HG02759 (cell line): ENCODE results near the gene TTC4.
"Not testable (repeated sequence)": the region's sequence is repeated elsewhere in the genome, so short reads cannot be mapped to it uniquely, and the experiment has no call there.

ENCODE experiments used
- ATAC-seq: cut with Tn5 transposase; IDR thresholded peaks from one replicate; pipeline ENCODE4 v1.9.1; 2021; ENCODE audit warnings: mild to moderate bottlenecking, moderate library complexity; ENCODE audit not compliant: unreplicated experiment

Gene TTC4

DNA sequence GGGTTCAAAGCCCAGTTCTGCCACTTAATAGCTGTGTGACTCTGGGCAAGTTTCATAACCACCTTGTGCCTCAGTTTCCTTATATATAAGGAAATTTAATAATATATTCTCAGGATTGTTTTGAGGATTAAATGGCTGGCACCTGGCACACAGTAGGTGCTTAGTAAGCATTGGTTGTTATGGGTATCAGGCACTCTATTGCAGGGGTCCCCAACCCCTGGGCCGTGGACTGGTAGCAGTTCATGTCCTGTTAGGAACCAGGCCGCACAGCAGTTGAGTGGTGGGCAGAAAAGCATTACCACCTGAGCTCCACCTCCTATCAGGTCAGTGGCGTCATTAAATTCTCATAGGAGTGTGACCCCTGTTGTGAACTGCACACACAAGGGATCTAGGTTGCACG is 30.2 kb downstream of the TTC4 start:
- no peak for ATAC-seq

DNA sequence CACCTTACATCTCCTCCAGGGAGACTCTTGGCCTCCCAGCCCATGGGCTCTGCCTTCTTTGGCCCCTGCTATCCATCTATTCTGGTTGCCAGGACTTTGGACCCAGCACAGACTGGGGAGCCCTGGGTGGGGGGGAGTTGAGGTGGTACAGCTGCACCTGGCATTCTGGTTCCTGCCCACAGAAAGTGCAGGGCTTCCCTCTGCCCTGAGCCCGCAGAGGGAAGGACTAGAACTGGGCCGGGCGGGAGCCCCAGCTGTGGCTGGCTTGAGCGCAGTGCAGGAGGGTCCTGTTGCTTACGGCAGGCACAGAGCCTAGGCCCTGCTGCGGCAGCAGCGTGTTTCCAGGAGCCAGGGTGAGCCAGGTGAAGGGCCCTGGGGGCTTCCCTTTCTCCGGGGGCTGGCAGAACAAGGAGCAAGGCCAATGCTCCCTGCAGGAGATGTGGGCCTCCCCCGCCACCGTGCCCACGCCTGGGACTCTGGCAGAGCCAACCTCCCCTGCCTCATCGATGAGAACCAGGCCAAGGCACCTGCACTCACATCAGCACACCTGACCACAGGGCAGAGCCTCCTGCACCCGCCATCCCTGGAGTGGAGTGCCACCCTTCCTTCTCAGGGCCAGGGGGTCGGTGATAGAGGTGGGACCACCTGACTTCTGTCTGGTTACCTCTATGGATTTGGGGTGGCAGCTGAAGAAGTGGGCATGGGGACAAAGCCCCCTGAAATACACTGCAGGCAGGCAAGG is 32.6 kb downstream of the TTC4 start:
- no peak for ATAC-seq

DNA sequence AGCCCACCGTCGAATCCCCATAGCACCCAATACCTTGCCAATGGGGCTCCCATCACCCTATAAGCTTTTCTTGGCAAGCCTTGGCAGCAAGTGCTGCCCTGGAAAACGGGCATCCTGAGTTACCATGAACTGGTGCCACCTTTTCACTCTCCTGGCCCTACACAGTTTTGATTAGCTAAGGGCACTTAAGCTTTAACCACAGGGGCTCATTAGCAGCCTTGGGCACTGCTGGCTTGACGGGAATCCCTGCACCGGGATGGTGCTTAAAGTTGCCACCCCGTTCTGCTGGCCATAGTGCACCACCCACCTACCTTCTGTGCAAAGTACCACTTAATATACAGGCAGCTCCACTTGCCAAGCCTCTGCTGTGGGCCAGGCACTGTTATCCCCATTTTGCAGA is 34.9 kb downstream of the TTC4 start:
- ATAC-seq: no peak

DNA sequence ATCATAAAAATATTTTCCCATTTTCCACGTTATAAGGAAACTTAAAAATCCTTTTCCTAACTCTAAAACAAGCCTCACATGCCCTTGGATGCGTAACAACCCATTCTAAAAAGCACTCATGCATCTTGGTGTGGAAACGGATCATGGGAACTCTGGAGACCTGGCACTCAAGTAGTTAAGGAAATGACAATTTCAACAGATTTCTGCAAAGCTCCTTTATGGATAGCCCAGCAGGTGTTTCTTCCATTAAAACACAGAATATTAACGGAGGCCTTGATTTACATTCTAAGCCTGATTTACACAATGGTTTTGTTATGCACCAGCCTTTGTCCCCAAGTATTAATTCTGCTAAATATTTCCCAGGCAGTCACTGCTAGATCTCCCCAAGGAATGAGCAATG is 35.8 kb downstream of the TTC4 start:
- ATAC-seq: no peak

DNA sequence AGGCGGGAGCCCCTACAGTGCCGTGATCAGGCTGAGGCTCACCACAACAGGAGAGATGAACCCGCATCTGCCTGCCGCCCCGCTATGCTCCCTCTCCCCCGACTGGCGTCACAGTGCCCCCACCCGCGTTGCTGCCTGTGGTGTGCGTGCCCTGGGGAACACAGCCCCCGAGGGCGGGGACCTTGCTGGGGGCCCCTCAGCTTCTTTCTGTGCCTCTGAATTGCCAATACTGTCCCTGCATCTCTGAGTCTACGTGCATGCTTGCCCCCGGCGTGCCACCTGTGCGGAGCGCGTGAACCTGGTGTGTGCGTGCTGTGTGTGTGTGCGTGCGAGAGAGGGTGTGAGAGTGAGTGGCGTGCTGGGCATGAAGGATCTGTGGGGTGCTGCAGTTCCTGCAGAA is 38.4 kb downstream of the TTC4 start:
- no peak for ATAC-seq

DNA sequence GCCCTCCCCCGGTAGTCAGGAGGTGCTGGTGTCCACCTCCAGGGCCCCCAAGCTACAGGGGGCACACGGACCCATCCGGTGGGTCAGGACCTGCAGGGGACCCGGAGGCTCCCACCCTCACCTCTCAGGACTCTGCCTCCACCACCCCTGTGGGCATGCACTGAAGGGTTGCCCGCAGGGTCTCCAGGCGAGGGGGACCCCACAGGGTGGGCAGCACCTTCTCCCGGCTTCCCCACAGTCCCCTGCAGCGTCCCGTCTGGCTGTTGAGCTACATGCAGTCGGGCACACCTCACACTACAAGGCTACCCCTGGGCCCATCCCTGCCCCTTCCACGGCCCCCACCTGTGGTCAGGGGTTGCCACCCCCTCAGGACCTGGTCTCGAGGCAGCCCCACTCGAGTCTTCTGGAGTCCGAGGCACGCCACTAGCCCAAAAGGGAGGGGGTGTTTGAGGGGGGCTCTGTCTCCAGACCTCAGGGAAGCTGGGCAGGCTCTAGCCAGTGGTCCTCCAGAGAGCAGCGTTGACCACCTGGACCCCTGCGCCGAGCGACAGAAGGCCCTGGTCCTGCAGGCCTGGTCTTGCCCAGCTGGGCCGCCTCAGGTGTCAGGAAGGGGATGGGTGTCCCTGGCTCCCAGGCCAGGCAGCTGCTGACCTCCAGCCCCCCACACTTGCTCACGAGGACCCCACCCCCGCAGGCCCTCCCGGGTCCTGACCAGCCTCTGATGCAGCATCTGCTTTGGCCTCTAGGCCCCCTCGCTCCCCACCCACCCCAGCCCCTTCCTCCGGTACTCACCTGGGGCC is 39.0 kb downstream of the TTC4 start:
- ATAC-seq: no peak

DNA sequence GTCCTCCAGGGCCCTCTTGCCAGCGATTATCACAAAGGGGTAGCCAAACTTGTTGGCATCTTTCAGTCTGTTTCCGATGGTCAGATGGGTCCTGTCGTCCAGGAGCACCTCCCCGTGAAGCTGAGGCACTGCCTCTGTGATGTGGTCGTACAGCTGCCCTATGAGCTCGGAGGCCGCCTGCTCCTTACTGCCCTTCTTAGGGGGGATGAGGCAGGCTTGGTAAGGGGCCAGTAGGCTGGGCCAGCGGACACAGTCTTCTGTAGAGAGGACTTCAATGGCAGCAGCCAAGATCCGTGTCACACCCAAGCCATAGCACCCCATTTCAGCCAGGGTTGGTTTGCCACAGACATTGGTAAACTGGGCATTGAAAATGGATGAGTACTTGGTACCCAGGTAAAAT is 42.2 kb downstream of the TTC4 start:
- ATAC-seq: no peak

DNA sequence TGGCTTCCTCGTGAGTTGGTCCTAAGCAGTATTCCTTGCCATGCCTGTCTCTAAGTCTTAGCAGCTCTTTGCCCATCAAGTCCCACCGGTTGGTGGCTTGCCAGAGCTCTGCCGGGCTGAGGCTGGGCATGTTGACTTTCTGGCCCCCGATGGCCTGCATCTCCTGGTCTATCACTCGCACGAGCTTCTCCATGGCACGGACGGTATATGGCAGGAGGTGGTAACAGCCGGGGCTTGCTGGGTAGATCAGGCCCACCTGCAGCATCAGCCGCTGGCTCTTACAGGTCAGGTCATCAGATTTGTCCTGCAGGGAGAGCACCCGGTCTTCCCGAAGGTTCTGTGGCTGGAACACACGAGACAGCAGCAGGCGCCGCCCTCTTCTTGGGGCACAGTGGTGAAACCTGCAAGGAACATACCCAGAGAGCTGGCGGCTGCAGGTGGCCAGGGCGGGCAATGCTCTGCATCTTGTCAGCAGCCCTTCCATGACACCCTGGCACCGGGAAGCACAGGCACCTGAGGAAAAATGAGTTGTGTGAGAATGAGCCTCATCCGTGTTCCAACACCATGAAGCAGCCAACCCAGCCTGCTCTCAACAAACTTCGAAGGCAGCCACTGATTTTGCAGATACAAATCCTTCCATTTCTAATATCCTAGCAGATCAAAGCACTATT is 43.2 kb downstream of the TTC4 start:
- ATAC-seq: no peak

DNA sequence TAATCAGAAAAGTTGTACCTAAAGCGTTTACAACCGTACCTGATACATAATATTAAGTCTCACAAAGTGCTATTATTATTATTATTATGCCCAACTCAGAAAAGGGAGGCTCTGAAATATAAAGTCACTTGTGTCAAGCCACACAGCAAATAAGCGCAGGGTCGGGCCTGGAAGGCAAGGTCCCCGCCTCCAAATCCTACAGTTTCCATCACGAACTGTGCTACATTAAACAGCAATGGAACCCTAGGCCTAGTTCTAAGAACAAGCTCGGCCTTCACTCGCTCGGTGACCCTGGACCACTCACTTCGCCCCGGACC is 48.1 kb downstream of the TTC4 start:
- ATAC-seq: no peak

DNA sequence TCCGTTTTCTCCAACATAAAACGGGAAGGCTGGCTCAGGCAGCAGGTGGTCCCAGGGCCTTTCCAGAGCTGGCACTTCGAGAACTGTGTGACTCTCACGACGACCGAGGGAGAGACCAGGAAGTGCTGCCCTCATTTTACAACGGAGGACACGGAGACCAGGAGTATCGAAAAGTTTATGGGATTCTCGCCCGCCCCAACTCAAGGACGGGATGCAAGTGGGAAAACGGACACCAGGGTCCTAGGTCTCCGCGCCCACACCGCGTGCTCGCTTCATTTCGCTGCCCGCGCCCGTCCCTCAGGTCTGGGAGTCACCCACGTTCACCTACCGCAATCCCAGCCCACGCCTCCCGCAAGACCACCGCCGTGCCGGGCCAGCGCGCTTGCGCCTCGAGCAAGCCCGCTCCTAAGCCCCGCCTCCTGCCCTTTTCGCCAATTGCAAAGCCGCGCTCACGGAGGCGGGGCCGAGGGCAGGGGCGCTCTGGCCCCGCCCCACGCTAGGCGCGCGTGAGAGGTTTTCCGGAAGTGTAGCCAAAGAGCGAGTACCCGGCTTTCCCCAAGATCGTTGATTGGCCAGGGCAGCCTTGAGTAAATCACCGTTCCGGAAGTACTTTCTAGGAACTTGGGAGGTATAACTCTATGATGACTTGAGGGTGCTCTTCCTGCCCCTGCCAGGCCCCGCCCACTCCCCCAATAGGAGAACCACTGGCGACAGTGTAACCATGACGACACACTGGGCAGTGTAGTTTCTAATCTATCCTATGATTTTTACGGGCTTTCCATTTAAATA is 48.7 kb downstream of the TTC4 start, which contains the start of gene PARS2:
Gene PARS2 (minus strand): TSS at position 391 of the 789 bp plus-strand sequence. CDS start 5,362 bp downstream, outside the sequence.
- ATAC-seq: peak; percentile 97

DNA sequence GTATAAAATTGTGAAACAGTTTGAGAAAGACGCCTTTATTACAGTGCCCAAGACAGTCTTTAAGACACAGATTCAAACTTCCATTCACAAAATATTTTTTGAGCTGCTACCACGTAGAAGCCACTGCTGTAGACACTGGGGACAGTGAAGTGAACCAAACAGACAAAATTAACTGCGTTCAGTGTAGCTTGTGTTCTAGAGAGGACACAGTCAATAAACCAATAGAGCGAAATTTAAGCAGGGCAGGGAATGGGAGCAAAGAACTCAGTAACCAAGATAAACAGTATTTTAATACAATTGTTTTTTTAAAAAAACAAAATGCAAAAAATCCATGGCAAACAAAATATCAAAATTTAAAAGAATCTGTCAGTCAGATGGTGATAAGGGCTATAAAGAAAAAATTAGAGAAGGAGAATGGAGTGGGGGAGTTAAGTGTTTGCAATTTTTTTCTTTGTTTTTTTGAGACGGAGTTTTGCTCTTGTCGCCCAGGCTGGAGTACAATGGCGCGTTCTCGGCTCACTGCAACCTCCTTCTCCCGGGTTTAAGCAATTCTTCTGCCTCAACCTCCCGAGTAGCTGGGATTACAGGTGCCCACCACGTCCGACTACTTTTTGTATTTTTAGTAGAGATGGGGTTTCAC is 49.4 kb downstream of the TTC4 start:
- peak; percentile 17 for ATAC-seq

DNA sequence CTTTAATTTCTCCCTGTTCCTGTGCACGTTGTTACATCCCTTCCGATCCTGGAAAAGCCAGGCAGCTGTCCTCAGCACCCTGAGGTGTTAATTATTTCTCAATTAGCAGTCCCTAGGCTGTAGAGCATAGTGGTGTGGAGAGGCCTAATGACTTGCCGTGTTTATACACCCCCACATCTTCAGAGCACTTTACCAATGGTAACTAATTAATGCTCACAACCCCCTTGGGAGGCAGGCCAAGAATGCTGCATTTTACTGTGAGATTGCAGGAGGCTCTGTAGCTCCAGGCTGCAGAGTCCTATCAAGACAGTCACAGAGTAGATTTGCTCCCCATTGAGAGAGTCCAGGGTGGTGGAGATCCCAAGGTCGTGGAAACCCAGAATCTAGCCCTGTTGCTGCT is 51.1 kb downstream of the TTC4 start:
- no peak for ATAC-seq

DNA sequence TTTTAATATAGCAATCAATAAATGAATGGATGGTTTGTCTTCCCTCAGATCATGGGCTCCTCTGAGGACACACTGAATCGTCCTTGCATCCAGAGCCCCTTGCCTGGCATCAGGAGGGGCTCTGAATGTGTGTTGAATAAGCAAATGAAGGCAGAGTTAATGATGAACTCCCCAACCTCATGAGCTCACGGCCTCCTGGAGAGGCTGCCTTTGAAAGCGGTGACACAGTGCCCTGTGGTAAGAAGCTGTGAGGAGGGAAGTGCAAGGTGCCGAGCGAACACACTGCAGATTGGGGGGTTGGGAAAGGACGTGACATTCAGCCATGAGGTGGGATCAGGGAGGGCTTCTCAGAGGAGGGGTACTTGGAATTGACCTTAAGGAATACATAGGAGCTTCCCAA is 51.9 kb downstream of the TTC4 start:
- ATAC-seq: no peak

DNA sequence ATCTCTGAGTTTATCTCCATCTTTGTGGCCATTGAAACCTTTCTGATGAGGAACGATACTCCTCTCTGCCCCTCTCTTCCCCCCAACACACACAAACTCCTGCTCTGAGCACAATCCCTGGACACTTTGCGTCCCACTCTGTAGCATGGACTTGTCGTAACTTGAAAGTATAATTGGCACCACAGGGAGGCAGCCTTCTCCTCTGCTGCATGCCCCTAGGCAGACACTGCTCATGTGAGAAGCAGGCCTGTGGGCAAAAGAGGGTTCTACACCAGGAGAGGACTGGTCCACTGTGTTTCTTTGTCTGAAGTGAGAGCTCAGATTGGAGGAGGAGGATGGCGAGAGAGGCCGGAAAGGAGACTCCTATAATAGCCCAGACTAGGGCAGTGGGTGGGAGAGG is 52.4 kb downstream of the TTC4 start:
- no peak for ATAC-seq

DNA sequence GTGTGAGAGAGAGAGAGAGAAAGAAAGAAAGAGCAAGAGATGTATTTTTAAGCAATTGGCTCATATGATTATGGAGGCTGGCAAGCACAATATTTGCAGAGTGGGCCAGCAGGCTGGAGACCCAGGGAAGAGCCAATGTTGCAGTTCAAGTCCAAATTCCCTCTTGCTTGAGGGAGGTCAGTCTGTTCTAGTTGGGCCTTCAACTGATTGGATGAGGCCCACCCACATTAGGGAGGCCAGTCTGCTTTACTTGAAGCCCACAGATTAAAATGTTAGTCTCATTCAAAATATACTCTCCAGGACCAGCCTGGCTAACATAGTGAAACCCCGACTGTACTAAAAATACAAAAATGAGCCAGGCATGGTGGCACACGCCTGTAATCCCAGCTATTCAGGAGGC is 57.3 kb downstream of the TTC4 start:
- ATAC-seq: no peak

DNA sequence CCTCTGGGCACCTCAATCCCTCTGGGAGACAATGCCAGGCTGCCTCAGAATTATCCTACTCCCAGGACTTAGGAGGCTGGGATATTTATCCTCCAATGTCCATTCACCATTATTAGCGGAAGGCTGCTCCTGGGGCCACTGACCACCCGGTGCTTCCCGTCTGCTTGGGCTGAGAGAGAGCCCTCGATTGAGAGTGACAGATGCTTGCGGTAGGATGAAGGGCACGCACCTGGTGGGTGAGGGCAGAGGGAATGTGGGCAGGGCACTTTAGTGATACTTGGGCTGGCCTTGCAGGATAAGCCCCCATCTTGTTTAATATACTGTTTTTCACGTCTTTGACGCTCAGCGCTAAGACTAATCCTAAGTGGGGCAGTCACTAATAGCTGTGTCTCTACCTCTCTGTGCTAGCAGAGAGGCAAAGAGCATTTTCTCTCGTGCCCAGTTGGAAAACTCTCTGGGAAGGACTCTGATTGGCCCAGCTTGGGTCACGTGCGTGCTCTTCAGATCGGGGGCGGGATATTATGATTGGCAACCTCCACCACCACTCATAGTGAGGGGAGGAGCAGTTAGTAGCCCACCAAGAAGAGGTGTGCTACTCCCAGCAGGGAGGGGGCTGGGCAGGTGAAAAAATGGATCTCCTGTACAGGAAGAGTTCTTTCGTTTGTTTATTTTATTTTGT is 59.3 kb downstream of the TTC4 start:
- no peak for ATAC-seq

DNA sequence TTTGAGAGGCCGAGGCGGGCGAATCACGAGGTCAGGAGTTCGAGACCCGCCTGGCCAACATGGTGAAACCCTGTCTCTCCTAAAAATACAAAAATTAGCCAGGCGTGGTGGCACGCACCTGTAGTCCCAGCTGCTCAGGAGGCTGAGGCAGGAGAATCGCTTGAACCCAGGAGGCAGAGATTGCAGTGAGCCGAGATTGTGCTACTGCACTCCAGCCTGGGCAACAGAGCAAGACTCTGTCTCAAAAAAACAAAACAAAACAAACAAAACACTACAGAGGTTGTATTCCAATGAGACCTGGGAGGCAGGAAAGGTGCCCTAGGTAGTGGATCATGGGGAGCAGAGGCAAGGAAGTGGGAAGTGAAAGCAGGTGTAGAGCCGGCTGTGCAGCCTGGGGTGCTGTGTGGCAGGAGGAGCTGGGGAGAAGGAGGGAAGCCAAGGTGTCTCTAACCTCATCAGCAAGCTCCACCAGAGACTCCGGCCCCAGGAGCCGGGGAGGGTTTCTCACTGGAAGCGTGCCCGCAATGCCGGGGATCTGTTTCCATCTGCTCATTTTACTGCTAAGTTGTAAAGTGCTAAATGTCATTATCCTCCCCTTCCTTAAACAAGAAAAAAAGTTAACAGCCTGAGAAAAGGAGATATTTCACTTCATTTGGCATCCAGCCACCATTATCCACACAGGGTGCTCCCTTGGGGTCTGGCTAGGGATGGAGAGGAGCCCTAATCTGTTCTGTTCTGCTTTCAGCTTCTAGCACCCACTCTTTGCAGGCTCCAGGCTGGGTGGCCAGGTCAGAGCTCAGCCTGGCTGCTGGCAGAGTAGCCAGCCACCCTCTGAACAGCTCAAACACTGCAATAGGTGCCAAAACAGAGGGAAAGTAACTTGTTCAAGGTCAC is 60.4 kb downstream of the TTC4 start:
- not testable (repeated sequence) for ATAC-seq

DNA sequence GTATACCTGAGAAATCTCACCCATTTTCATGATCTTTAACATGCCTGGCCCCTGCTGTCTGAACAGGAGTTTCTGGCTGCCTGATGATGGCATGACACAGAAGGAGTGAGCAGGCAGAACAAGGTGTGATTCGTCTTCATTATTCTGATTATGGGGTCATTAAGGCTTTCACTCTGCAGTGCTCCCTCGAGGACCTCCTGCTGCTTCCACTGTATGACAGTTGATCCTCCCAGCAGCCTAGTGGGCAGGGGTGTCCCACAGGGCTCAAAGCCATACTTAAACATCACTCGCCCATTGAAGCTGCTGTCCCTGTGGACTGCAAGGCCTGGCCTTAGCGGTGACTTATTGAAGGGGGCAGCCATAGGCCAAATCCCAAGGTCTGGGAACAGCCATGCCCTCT is 61.4 kb downstream of the TTC4 start:
- ATAC-seq: no peak

DNA sequence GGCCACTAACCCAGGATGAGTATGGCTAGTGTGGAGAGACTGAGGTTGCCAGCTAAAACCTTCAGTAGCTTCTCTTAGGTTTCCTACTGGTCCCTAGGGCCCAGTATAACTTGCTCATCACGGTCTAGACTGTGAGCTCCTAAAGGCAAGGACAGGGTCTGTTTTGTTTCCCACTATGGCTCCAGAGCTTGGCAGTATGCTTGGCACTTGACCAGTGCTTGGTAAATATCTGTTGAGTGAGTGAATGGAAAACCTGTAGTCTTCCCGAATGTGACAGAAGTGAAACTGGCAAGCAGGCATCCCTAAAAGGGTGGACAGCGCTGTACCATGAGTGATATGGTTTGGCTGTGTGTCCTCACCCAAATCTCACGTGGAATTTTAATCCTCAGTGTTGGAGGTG is 61.8 kb downstream of the TTC4 start:
- ATAC-seq: no peak
